CD4-positive, alpha-beta T cell treated with Interleukin-2 at 100 ng/mL for 4 hours (primary cell): ENCODE measurements around the gene TMEM164.

Experiments
- DNase-seq: peaks from one replicate; pipeline ENCODE4 v3.0.0-alpha.2; 2020; ENCODE audit warnings: low spot score

Gene TMEM164

DNA sequence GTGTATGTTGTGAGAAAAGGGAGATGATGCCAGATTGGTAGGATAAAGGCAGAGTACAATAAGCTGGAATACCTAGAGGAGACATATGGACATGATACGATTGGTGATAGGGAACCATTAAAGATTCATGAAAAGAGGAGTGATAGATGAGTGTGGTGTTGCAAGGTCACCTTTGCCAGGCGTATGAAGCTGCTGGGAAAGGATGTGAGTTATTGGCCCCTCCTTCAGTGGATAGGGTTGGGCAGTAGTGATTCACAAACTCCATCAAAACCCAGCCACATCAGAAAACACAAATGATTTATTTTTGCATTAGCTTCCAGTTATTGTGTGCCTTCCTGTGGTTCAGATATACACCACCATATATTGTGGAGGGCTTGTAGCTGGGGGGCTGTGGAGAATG is 34.3 kb downstream of the TMEM164 start:
- DNase-seq: no peak

DNA sequence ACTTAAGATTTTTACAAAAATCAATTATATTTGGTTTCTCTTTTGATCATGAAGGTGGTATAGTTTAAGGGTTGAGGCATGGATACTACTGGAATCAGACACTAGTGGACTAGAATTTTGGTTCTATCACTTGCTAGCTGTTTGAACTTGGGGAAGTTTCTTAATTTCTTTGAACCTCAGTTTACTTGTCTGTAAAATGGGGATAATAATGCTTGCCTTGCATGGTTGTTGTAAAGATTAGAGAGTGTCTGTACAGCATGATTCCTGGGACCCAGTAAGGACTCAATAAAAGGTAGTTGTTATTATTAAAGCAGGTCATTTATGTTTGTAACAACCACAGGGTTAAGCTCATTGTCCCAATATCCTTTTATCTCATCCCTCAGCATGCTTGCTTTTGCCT is 36.0 kb downstream of the TMEM164 start:
- DNase-seq: no peak

DNA sequence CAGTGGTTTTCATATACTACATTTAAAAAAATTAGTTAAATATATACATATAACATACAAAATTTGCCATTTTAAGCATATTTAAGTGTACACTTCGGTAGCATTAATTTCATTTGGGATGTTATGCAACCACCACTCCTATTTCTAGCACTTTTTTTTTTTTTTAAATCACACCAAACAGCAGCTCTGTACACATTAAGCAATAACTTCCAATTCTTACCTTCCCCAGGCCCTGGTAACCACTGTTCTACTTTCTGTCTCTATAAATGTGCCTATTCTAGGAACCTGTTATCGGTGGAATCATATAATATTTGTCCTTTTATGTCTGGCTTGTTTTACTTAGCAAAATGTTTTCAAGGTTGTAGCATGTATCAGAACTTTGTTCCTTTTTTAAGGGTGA is 39.1 kb downstream of the TMEM164 start:
- DNase-seq: no peak

DNA sequence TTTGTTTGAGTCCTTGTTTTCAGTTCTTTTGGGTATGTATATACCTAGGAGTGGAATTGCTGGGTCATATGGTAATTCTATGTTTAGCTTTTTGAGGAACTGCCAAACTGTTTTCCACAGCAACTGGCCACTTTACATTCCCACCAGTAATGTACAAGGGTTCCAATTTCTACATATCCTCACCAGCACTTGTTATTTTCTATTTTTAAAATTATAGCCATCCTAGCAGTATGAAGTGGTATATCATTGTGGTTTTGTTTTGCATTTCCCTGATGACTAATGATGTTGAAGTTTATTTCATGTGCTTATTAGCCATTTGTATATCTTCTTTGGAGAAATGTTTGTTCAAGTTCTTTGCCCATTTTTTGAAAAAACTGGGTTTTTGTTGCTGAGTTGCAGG is 39.6 kb downstream of the TMEM164 start:
- no peak for DNase-seq

DNA sequence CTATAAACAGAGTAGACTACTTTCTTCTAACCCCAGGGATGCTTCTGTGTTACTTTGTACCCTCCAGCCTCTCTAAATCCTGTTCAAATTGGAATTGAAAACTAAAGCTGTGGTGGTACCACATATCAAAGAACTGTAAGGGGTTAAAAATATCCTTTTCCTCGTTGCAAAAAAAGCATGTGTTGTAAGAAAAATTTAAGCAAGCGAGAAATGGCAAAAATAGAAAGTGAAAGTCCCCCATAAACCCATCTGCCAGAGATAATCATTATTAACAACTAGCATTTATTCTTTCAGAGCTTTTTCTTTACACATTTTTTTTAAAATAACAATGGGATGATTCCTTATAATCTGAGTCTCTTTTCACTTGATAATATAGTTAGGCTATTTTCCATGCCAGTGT is 40.6 kb downstream of the TMEM164 start:
- DNase-seq: no peak

DNA sequence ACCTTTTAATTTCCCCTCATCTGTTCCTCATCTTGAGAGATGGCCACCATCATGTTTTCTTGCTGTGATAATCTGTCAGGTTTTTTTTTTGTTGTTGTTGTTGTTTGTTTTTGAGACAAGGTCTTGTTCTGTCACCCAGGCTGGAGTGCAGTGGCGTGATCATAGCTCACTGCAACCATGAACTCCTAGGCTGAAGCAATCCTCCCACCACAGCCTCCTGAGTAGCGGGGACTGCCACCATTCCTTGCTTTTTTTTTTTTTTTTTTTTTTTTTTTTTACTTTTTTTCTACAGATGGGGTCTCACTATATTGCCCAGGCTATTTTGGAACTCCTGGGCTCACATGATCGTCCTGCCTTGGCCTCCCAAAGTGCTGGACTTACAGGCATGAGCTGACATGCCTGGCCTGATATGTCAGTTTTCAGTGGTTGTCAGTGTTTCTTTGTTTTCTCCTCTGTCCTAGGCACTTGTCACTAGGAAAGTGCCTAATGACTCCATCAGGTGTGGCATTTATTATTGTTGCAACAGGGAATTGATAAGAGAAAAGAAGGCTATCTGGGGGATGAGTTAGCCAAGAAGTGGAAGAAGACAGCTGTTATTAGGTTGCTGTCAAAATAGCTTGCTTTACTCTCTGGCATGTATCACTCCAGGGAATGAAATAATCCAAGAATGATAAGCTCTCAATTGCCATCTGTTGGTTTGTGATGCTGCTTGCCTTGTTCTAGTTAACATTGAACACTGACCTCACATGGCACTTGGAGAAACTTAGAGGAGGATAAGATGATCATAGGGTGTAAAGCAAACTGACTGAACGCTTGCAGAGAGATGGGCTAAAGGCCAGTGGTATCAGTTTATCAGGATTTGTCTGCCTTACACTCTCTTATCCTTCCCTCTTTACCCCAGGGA is 41.7 kb downstream of the TMEM164 start:
- no peak for DNase-seq

DNA sequence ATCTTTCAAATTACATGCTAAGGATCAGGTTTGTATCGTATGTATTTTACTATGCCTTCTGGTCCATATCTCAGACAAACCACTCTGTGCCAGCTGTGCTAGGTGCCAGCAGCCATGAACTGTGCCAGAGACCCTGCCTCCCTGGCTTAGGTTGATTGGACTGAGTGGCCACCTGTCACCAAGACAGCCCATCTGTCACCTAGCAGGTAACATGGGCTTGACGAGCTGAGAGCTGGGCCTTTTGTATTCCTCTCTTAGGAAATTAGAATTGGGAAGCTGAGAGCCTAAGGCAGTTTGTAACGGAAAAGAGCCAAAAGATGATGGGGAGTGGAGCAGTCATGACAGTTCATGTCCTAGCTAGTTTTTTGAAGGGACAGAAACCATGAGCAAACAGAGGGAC is 42.5 kb downstream of the TMEM164 start:
- no peak for DNase-seq

DNA sequence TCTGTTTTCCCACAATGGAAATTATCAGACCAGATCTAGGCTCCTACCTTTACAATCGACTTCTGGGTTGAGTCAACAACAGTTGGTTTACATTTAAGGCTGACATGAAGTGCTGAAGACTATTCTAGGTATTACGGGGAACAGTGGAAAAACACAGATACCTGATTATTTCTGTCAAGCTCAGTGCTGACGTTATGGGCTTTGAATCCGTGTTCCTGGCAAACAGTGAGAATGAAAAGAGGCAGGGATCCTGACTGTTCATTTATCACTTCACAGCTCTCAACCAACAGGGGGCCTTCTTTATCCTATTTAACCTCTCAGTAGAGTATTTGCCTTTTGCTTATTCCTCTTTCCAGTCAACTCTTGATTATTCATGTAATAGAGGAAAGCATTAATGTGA is 43.1 kb downstream of the TMEM164 start:
- no peak for DNase-seq

DNA sequence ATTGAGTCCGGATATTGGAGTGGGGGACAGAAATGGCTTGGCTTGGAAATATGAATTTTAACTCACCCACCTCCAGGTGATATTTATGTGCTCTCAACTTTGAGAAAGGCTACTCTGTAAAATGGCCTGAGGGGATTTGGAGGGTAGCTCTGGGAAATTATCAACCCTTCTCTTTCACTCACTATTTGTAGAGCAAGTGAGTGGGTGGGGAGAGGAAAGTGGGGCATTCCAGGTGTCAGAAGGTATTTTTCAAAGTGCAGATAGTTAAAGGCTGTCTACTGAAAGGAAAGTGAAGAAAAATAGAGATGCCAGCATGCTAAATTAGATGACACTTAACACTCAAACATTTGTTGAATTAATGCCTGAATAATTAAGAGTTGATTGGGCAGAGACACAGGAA is 44.1 kb downstream of the TMEM164 start:
- no peak for DNase-seq

DNA sequence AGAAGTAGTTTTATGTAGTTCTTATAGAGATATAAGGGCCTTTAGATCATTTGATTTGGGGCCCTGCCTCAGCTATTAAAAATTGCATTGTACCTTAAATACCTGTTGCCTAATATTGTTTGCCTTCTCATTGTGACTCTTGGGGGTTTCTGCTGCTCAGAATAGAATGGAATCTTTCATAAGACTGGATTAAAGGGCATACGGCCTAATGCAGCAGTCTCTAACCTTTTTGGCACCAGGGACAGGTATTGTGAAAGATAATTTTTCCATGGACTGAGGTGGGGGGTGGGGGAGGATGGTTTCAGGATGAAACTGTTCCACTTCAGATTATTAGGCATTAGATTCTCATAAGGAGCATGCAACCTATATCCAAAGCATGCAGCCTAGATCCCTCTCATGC is 46.2 kb downstream of the TMEM164 start:
- no peak for DNase-seq

DNA sequence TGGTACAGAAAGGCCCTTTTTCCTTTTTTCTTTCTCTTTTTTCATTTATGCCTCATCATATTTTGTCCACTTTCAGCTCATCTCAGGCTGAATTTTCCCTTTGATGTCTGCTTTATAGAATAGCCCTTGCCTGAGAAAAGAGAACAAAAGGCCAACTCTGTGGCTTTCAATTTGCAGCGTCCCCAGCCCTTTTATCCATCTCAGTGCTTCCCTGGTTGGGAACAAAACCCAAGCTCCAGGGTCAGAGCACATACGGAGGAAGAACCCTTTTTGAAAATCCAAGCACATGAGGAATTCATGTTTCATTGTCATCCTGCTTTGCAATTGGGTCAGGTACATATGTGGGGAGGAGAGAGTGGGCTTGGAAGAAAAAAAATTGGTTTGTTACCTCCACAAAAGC is 47.5 kb downstream of the TMEM164 start:
- no peak for DNase-seq

DNA sequence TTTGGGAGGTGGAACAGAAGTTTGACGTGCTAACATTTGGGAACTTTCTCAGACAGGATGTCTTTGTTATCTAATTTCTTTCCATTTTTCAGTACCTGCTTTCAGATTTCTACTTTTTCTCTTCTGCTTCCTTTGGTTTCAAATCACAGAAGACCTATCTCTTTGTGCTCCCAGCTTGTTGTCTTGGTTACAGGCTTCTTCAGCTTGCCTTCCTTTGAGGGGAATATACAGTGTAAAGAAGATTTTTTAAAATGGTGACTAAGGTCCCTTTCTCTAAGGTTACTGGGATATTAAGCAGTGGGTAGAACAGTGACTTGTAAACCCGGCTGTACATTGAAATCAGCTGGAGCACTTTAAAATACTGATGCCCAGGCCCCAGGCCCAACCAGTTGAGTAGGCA is 48.0 kb downstream of the TMEM164 start:
- DNase-seq: no peak

DNA sequence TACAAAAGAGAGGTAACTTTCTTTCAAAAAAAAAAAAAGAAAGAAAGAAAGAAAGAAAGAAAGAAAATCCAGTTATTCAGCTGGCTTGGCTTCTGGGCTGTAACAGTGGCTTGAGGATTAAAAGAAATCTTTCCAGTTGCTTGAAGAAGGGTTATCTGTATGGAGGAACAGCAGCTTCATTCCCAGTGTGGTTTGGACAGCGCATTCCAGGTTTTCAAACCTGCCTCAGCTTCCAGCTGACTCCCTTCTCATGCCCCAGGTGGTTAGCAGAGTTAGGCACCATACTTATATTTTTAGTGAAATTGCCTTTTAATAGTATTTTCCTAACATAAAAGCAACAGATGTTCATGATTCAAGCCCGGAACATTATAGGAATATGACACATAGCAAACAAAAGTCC is 48.6 kb downstream of the TMEM164 start:
- DNase-seq: no peak

DNA sequence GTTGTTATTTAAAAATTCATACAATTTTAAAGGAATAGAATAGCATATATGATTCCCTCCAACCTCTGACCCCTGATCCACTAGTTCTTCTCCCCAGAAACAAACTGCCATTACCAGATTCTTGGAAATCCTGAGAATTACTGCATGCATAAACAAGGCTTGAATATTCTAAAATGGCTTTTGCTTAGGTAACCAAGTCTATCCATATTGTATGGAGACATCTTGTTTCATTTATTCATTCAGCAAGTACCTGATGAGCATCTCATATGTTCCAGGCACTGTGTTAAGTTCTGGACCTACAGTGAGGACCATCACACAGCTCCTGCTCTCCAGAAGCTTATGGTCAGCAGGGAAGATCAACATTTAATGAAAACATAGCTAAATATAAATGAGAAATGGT is 49.4 kb downstream of the TMEM164 start:
- no peak for DNase-seq

DNA sequence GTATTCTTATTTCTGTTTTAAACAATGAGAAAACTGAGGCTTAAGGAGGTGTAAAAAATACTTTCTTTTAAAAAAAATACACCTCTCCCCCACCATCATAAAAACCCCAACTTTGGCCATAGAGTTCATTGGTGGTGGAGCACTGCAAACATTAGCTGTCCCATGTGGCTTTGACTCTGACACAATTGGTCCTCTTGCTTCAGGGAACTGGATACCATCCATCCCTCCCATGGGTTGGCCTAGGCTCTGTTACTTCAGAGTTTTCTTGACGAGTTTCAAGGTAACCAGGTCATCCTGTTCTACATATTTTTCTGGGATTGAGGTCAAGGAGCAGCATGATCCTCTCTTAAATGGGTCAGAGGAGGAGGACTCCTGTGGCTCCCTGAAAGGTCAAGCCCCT is 50.5 kb downstream of the TMEM164 start:
- DNase-seq: no peak

DNA sequence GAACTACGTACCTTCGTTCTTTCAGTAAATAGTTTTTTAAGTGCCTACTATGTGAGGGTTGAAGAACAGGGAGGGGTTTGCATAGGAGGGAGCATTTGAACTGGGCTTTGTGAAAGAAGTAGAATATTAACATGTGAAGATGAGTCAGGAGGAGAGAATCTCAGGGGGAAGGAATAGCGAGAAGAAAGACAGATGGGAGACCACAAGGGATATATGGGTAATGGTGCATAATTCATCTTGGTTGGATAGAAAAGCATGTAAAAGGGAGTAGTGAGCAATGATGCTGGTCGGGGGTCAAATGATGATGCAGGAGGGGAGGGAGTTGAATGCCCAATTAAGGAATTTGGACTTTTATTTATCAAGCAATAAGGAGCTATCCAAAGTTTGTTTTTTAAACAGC is 52.7 kb downstream of the TMEM164 start:
- DNase-seq: no peak

DNA sequence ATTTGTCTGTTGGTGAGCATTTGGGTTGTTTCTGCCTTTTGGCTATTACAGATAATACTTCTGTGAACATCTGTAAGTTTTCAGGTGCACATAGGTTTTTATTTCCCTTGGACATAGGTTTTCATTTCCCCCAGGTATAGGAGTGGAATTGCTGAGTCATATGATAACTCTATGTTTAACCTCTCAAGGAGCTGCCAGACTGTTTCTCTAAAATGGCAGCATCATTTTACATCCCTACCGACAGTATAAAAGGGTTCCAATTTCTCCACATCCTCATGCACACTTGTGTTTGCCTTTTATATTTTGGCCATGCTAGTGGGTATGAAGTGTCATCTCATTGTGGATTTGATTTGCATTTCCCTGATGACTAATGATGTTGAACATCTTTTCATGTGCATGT is 53.5 kb downstream of the TMEM164 start:
- no peak for DNase-seq

DNA sequence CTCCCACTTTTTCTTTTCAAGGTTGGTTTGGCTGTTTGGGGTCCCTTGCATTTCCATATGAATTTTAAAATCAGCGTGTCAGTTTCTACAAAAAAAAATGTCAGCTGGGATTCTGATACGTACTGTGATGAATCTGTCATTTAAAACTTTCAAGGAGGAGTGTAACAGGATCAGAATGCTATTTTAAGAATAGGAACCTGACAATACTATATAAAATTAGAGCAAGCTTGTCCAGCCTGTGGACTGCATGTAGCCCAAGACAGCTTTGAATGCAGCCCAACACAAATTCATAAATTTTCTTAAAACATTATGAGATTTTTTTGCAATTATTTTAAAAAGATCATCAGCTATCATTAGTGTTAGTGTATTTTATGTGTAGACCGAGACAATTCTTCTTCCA is 56.5 kb downstream of the TMEM164 start:
- no peak for DNase-seq

DNA sequence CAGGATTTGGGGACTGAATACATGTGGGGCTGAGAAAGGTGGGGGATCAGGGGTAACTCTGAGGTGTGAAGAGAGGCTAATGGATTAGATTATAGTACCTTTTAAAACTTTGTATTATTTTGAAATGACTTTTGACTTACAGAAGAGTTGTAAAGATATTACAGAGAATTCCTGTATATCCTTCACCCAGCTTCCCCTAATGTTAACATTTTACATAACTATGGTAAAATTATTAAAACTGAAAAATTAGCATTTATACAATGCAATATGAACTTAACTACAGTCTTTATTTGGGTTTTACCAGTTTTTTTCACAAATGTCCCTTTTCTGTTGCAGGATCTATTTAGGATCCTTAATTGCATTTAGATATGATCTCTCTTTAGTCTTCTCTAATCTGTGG is 57.4 kb downstream of the TMEM164 start:
- DNase-seq: no peak

DNA sequence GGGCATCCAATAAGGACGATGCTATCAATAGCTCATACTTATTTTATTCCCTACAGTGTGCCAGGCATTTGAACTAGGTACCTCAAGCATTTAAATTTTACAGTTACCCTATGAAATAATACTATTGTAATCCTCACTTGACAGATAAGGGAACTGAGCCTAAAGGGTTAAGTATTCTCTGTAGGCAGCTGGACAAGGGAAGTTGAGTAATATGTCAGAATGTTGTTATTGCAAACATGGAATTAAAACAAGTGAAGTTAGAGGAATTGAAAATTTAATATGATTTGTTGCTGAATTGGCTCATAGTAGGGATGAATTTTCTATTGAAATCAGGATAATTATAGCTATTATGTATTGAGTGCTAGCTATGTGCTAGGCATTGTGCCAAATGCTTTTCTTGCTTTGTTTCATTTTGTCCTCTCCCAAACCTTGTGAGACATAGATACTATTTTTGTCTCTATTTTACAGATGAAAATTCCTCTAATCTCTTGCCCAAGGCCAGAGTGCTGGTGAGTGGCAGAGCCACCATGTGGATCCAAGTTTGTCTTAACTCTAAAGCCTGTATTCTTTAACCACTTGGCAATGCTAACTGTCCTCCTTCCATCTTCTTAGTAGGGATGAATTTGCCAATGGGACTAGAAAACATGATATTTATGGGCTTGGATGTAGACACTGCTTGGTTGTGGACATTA is 58.1 kb downstream of the TMEM164 start:
- no peak for DNase-seq

DNA sequence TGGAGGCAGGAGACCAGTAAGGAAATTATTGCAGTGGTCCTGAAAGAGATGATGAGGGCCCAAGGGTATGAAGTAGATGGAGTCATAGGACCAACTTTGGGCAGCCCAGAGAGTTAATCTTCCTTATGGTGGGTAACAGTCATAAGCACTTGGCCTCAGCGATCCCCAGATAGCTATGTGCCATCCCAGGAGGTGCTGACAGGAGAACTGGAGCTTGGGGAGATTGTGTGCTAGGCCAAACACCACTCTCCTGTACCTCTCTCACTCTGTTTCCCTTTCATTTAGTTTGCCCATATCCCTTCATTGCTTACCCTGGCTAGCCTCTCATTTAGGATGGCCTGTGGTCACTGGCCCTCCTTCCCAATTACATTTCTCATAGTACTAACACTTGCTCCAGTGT is 60.0 kb downstream of the TMEM164 start:
- no peak for DNase-seq

DNA sequence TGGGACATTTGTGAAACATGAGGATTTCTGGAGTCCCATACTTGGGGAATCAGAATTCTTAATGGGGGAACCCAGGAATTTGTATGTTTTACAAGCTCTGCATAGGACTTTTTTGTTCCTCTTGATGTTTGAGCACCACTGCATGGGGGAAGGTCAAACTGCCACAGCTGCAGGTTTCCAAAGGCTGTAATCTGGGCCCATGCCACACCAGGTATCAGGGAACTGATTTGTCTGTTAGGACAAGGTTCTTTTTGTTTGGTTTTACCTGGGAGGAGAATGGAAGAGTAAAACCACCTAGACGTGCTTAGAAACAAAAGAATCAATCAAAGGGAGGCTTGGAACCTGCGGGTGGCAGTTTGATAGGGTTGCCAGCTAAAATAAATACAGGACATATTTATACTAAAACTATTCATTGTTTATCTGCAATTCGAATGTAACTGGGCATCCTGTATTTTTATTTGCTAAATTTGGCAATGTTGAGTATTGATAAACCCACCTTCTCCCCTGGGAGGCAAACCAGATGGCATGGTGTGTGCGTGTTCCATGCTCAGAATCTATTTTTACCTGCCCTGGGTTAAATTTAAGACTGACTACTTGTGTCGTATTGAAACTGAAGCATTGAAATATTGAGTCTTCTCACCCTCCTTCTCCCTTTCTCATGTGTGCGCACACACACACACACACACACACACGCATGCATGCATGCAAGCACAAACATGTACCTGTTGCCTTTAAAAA is 63.7 kb downstream of the TMEM164 start:
- DNase-seq: no peak

DNA sequence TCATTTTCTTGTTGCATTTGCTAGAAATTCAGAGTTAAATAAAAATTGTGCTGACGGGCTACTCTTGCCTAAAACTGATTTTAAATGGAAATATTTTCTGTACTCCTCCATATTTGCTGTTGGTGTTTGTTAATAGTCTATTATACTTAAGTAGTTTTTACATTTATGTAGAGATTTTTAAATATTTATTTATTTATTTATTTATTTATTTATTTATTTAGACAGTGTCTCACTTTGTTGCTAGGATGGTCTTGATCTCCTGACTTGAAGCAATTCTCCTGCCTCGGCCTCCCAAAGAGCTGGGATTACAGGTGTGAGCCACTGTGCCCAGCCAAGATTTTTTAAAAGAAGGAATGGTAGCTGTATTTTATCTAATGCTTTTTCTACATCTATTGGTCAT is 68.1 kb downstream of the TMEM164 start:
- DNase-seq: no peak
